NCI-H748 treated with DMSO at 0.1 percent for 48 hours (cell line): ENCODE results near the gene NLRC5.
"Not testable (repeated sequence)": the region's sequence is repeated elsewhere in the genome, so short reads cannot be mapped to it uniquely, and the experiment has no call there.

Experiments used
- DNase-seq: peaks from one replicate; lab custom pipeline; 2025; lab: John Stamatoyannopoulos, UW

Gene NLRC5

GRCh38 chr16:57001026-57001679, 11.8 kb downstream of the NLRC5 start:
- DNase-seq, result no peak

- no peak for DNase-seq
These were observed 14.4 kb downstream of the NLRC5 start for GRCh38 chr16:57003439-57004386.

- DNase-seq, result no peak
These were observed 15.3 kb downstream of the NLRC5 start for GRCh38 chr16:57004387-57005250.

- not testable (repeated sequence) for DNase-seq
These were observed 16.2 kb downstream of the NLRC5 start for GRCh38 chr16:57005597-57005996.

- no peak for DNase-seq
These were observed 17.7 kb downstream of the NLRC5 start for GRCh38 chr16:57007050-57007449.

- DNase-seq, result no peak
These were observed 18.2 kb downstream of the NLRC5 start for GRCh38 chr16:57007530-57007929.

- no peak for DNase-seq
These were observed 19.1 kb downstream of the NLRC5 start for GRCh38 chr16:57008440-57008839.

GRCh38 chr16:57009643-57010170, 20.4 kb downstream of the NLRC5 start:
- no peak for DNase-seq

- no peak for DNase-seq
These were observed 23.0 kb downstream of the NLRC5 start for GRCh38 chr16:57012353-57012752.

- no peak for DNase-seq
These were observed 23.9 kb downstream of the NLRC5 start for GRCh38 chr16:57013229-57013628.

- DNase-seq, result no peak
These were observed 24.5 kb downstream of the NLRC5 start for GRCh38 chr16:57013902-57014301.

GRCh38 chr16:57016301-57016700, 26.9 kb downstream of the NLRC5 start:
- DNase-seq, result no peak

GRCh38 chr16:57016831-57017230, 27.5 kb downstream of the NLRC5 start:
- DNase-seq, result no peak

- no peak for DNase-seq
These were observed 27.9 kb downstream of the NLRC5 start for GRCh38 chr16:57017251-57017650.

GRCh38 chr16:57019746-57020145, 30.4 kb downstream of the NLRC5 start:
- DNase-seq, result no peak

GRCh38 chr16:57020651-57021050, 31.3 kb downstream of the NLRC5 start:
- DNase-seq, result no peak

- no peak for DNase-seq
These were observed 32.4 kb downstream of the NLRC5 start for GRCh38 chr16:57021757-57022156.

GRCh38 chr16:57022445-57022844, 33.1 kb downstream of the NLRC5 start:
- DNase-seq, result no peak

- DNase-seq, result no peak
These were observed 34.3 kb downstream of the NLRC5 start for GRCh38 chr16:57023541-57024249.

- no peak for DNase-seq
These were observed 35.7 kb downstream of the NLRC5 start for GRCh38 chr16:57024894-57025680.
